Endodermal cell (in vitro differentiated cells): ENCODE measurements around the gene PCSK6. TPM values are rescaled to one million over a fixed set of nuclear protein-coding genes. Genes with fewer than 3 reads are reported as not detected.

Experiments used
- DNase-seq: peaks from one replicate; pipeline ENCODE4 v3.0.0-alpha.2; 2017
- H3K27ac ChIP-seq: 2 replicates; pipeline ENCODE4 v1.5.1; 2013; ENCODE audit warnings: mild to moderate bottlenecking, low read depth, low read length, moderate library complexity
- H3K27me3 ChIP-seq: 2 replicates; pipeline ENCODE4 v1.6.1; 2013; ENCODE audit warnings: mild to moderate bottlenecking, low read length, moderate library complexity; ENCODE audit not compliant: insufficient read depth, control insufficient read depth, poor library complexity, severe bottlenecking
- H3K36me3 ChIP-seq: 2 replicates; pipeline ENCODE4 v1.7.0; 2013; ENCODE audit warnings: mild to moderate bottlenecking, low read length, moderate library complexity; ENCODE audit not compliant: control insufficient read depth, insufficient read depth
- H3K4me1 ChIP-seq: one replicate; pipeline ENCODE4 v1.7.0; 2013; ENCODE audit warnings: low read length; ENCODE audit not compliant: control insufficient read depth, insufficient read depth
- H3K4me3 ChIP-seq: 2 replicates; pipeline ENCODE4 v1.5.1; 2013; ENCODE audit warnings: mild to moderate bottlenecking, low read length, moderate library complexity
- H3K9ac ChIP-seq: 2 replicates; pipeline ENCODE4 v1.6.1; 2013; ENCODE audit warnings: mild to moderate bottlenecking, low read length, moderate library complexity; ENCODE audit not compliant: poor library complexity, severe bottlenecking; ENCODE audit errors: extremely low read depth
- H3K9me3 ChIP-seq: 2 replicates; pipeline ENCODE4 v1.6.1; 2013; ENCODE audit warnings: mild to moderate bottlenecking, low read length, moderate library complexity; ENCODE audit not compliant: control insufficient read depth
- H3K27ac Mint-ChIP-seq: 2 replicates; pipeline ENCODE4 v1.8.0; 2020; ENCODE audit warnings: mixed read lengths
- H3K27me3 Mint-ChIP-seq: 2 replicates; pipeline ENCODE4 v1.8.0; 2021; ENCODE audit warnings: mild to moderate bottlenecking, mixed read lengths; ENCODE audit not compliant: insufficient read depth
- H3K36me3 Mint-ChIP-seq: 2 replicates; pipeline ENCODE4 v1.8.0; 2020; ENCODE audit warnings: low read depth, mixed read lengths
- H3K4me1 Mint-ChIP-seq: 2 replicates; pipeline ENCODE4 v1.8.0; 2020; ENCODE audit warnings: mixed read lengths
- H3K4me3 Mint-ChIP-seq: 2 replicates; pipeline ENCODE4 v1.8.0; 2020; ENCODE audit warnings: mild to moderate bottlenecking, moderate library complexity, mixed read lengths
- H3K9me3 Mint-ChIP-seq: 2 replicates; pipeline ENCODE4 v1.8.0; 2020; ENCODE audit warnings: mild to moderate bottlenecking, mixed read lengths
- WGBS, 2 experiments: methylation state at CpG; one replicate each; pipeline versions ENCODE4 v1.1.5 to v1.1.7; 2013; ENCODE audit warnings: missing lambda C conversion rate in 2 of 2, mixed read lengths in 1 of 2; ENCODE audit not compliant: insufficient coverage in 1 of 2, insufficient read length in 1 of 2; 5-methylcytosine and 5-hydroxymethylcytosine counted together
- total RNA-seq, 2 donors: library from RNA; stranded (reverse); fragmentation: NEBNext Ultra II Directional in 1 of 2; extraction: Animal tissue kit (Norgen Biotek cat#: 25700) in 1 of 2; gene quantifications; 2 replicates in 1 of 2; 3 replicates in 1 of 2; pipeline ENCODE4 v1.2.1, GENCODE V29; 2021
- TF ChIP-seq, protein P1 (sequence below): fragments of 200-600 bp; sonication (generic); conservative IDR thresholded peaks from 2 replicates; pipeline ENCODE4 v1.5.0; 2021; ENCODE audit warnings: antibody characterized with exemption, mild to moderate bottlenecking

Gene PCSK6
- total RNA-seq, 2 donors from 2014 or later: 6.6 to 9.8 TPM

DNA sequence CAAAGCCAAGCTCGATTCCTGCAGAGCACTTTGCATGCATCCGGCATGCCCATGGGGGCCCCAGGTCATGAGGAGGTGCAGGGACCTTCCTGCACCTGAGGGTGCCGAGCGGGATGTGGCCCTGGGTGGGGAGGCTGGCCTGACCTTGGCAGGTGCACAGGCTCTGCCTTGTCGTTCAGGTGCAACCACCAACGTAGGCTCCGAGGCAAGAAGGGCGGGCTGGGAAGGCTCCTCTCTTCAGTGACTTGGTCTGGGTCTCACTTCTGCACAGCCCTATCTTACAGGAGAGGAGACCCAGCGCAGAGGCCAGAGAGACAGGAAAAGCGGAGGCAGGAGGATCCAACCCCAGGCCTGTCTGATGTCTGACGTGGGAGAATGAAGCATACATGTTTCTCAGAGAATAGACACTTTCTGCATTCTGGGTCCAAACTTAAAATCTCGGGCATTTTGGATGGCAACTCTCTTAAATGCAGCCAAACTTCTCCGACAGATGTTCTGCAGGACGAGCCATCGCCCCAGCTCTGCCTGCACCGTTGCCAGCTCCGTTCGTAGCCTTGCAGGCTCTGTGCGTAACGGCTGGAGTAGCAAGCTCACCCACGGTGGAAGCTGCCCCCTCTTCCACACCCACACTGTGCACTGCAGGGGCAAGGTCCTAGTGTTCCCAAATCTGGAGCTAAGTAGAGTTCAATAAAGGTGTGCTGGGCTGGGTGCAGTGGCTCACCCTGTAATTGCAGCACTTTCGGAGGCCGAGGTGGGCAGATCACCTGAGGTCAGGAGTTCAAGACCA is 133.6 kb downstream of the PCSK6 start:
- Histone ChIP-seq H3K27me3 (no peaks in the 10 kb centered on the region), H3K27ac (no peak overlapping the region), H3K9ac (no peak overlapping the region), H3K4me3 (no peak overlapping the region), H3K4me1 (no peaks in the 10 kb centered on the region), H3K36me3 (no peaks in the 10 kb centered on the region), H3K9me3 (no peaks in the 10 kb centered on the region)
- WGBS, 2 experiments: 93 to 98% methylated on average over 13 to 23 of the region's 23 CpGs
- peaks cover 2% of the 10 kb centered on the region for H3K4me1 Mint-ChIP-seq
- H3K4me3 Mint-ChIP-seq: no peak overlapping the region
- no peak for DNase-seq
- H3K27me3 Mint-ChIP-seq: peaks cover 3% of the 10 kb centered on the region
- H3K27ac Mint-ChIP-seq: no peak overlapping the region
- peaks cover 4% of the 10 kb centered on the region for H3K9me3 Mint-ChIP-seq
- TF ChIP-seq, protein P1, sequence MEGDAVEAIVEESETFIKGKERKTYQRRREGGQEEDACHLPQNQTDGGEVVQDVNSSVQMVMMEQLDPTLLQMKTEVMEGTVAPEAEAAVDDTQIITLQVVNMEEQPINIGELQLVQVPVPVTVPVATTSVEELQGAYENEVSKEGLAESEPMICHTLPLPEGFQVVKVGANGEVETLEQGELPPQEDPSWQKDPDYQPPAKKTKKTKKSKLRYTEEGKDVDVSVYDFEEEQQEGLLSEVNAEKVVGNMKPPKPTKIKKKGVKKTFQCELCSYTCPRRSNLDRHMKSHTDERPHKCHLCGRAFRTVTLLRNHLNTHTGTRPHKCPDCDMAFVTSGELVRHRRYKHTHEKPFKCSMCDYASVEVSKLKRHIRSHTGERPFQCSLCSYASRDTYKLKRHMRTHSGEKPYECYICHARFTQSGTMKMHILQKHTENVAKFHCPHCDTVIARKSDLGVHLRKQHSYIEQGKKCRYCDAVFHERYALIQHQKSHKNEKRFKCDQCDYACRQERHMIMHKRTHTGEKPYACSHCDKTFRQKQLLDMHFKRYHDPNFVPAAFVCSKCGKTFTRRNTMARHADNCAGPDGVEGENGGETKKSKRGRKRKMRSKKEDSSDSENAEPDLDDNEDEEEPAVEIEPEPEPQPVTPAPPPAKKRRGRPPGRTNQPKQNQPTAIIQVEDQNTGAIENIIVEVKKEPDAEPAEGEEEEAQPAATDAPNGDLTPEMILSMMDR: no peak
- H3K36me3 Mint-ChIP-seq: peaks cover 1% of the 10 kb centered on the region

DNA sequence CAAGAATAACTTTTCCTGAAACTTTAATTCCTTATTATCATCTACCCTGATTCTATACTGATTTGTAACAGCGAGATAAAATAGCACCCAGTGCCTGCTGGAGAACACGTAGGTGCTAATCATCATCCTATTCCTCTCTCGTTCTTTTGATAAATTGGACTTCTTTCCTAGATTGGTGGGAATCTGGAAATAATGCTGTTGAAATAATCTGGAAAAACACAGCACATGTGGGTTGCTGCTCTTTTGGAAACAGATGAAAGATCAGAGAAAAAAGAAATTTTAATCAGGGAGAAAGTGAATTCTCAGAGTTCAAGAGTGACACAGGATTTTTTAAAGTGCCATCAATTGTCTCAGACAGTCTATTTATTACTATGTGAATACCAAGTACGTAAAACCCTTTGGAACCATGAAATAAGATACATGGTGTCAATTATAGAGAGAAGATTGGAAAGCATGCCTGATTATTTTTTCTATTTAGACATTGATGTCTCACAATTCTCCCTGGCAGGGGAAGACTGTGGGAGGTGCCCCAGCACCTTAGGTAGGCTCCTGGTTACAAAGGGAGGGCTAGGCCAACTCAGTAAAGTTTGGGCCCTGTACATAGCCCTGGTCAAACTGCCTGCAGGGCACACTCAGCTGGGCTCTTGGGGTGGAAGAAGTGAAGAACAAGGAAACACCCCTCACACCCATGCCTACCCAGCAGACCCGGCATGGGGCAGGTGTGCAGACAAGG is 134.4 kb downstream of the PCSK6 start:
- WGBS, 2 experiments: 89 to 100% methylated on average over 3 to 5 of the region's 5 CpGs
- TF ChIP-seq, protein P1: no peak
- H3K4me1 ChIP-seq: no peaks in the 10 kb centered on the region

DNA sequence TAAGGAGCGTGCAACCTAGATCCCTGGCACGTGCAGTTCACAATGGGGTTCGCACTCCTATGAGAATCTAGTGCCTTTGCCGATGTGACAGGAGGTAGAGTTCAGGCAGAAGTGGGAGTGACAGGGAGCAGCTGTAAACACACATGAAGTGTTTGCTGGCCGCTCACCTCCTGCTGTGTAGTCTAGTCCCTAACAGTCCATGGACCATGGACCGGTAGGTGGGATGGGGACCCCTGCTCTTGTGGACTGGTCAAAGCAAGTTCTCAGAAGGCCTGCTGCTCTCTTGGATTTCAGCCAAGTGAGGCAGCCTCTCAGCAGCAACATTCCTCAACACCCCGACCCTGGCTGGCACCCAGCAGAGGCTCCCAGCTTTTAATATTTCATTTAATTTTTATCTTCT is 136.3 kb downstream of the PCSK6 start:
- Histone ChIP-seq H3K4me3 (no peak overlapping the region), H3K9ac (no peak overlapping the region), H3K36me3 (no peaks in the 10 kb centered on the region), H3K4me1 (no peaks in the 10 kb centered on the region), H3K27me3 (no peaks in the 10 kb centered on the region), H3K27ac (no peak overlapping the region), H3K9me3 (no peaks in the 10 kb centered on the region)
- TF ChIP-seq, protein P1: no peak
- DNase-seq: no peak
- H3K4me3 Mint-ChIP-seq: no peak overlapping the region
- no peak overlapping the region for H3K27ac Mint-ChIP-seq
- H3K9me3 Mint-ChIP-seq: peaks cover 4% of the 10 kb centered on the region
- peaks cover under 1% of the 10 kb centered on the region for H3K27me3 Mint-ChIP-seq
- 87 to 94% methylated on average over 6 to 7 of the region's 7 CpGs for WGBS, 2 experiments
- H3K4me1 Mint-ChIP-seq: peaks cover 9% of the 10 kb centered on the region
- H3K36me3 Mint-ChIP-seq: peaks cover 1% of the 10 kb centered on the region

More for the DNA sequence above, 134.4 kb downstream of the PCSK6 start:
- H3K4me3 Mint-ChIP-seq: no peak overlapping the region
- H3K36me3 Mint-ChIP-seq: peaks cover 1% of the 10 kb centered on the region
- H3K27ac Mint-ChIP-seq: no peak overlapping the region
- Histone ChIP-seq H3K27ac (no peak overlapping the region), H3K9ac (no peak overlapping the region), H3K9me3 (no peaks in the 10 kb centered on the region), H3K4me3 (no peak overlapping the region), H3K36me3 (no peaks in the 10 kb centered on the region), H3K27me3 (no peaks in the 10 kb centered on the region)
- H3K27me3 Mint-ChIP-seq: no peaks in the 10 kb centered on the region
- peaks cover 4% of the 10 kb centered on the region for H3K9me3 Mint-ChIP-seq
- peaks cover 2% of the 10 kb centered on the region for H3K4me1 Mint-ChIP-seq
- no peak for DNase-seq
